Left hindlimb (tissue), 1 donor: ENCODE results near the gene HDAC4.

Experiments
- DNase-seq: peaks from one replicate; pipeline ENCODE4 v3.0.0-alpha.2; 2018

HDAC4 gene

GRCh38 chr2:239304533-239305221 lies 96.1 kb downstream of the HDAC4 start:
- no peak for DNase-seq

- DNase-seq = no peak
Observed at GRCh38 chr2:239303711-239304532, 96.9 kb downstream of the HDAC4 start.

- no peak for DNase-seq
Observed at GRCh38 chr2:239302808-239303557, 97.8 kb downstream of the HDAC4 start.

GRCh38 chr2:239302083-239302807 lies 98.6 kb downstream of the HDAC4 start:
- no peak for DNase-seq

GRCh38 chr2:239300871-239301735 lies 99.7 kb downstream of the HDAC4 start:
- DNase-seq = no peak

- DNase-seq = no peak
Observed at GRCh38 chr2:239300242-239300641, 100.6 kb downstream of the HDAC4 start.

GRCh38 chr2:239299218-239299939 lies 101.4 kb downstream of the HDAC4 start:
- DNase-seq = peak; percentile 29

GRCh38 chr2:239298116-239298804 lies 102.6 kb downstream of the HDAC4 start:
- peak; percentile 16 for DNase-seq

GRCh38 chr2:239297142-239298004 lies 103.4 kb downstream of the HDAC4 start:
- DNase-seq = peak; percentile 15

GRCh38 chr2:239296020-239296932 lies 104.5 kb downstream of the HDAC4 start:
- peak; percentile 10 for DNase-seq

GRCh38 chr2:239295377-239296019 lies 105.3 kb downstream of the HDAC4 start:
- DNase-seq = peak; percentile 1

GRCh38 chr2:239294571-239295054 lies 106.2 kb downstream of the HDAC4 start:
- DNase-seq = peak; percentile 10

GRCh38 chr2:239293775-239294430 lies 106.9 kb downstream of the HDAC4 start:
- peak; percentile 12 for DNase-seq

- DNase-seq = peak; percentile 4
Observed at GRCh38 chr2:239292959-239293774, 107.7 kb downstream of the HDAC4 start.

- no peak for DNase-seq
Observed at GRCh38 chr2:239292531-239292930, 108.3 kb downstream of the HDAC4 start.
